EH (cell line): ENCODE results near the gene CASQ1.

Experiments used
- DNase-seq: peaks from one replicate; pipeline ENCODE4 v3.0.0-alpha.2; 2015; ENCODE audit warnings: low read depth

The CASQ1 gene

DNA sequence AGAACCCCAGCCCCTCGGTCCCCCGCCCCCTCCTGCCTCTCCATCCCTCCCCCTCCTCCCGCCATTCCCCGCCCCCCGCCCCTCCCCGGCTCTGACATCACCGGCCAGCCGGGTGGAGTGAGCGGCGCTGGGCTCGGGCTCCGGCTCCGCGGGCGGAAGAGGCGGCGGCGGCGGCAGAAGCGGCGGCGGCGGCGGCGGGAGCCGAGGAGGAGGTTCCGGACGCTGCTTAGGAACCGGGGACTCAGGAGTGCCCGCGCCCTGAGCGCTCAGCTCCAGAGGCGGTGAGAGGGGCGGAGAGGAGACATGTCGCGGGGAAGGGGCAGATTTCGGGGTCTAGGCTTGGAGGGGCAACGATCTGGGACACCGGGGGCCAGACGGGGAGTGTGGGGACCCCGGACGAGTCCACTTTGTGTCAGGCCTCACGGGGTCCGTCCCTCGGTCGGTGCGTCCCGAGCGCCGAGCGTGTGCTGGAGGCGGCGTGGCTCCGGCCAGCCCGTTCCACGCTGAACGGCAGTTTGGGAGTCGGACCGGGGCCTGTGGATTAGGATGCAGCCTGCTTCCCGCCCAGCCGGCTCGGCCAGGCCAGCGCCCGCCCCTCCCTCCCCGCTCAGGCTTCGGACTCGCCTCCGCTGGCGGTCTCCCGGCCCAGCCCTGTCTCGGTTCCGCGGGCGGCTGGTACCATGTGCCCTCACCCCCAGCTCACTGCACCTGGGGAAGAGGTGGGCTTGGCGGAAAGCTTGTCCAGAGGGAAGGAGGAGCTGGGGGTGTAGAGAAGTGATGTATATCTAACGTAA lies 15.1 kb downstream of the CASQ1 start, which contains the start of gene PEA15:
Gene PEA15, plus strand, starts transcription at position 143 of the 794 bp plus-strand sequence. CDS start 6,161 bp downstream, outside the sequence.
- peak; percentile 77 for DNase-seq

- peak; percentile 80 for DNase-seq
Observed at GRCh38 chr1:160206036-160206389, 15.6 kb downstream of the CASQ1 start.

- DNase-seq, result peak; percentile 97
Observed at GRCh38 chr1:160206421-160207117, 16.2 kb downstream of the CASQ1 start.

GRCh38 chr1:160207118-160207650 lies 16.8 kb downstream of the CASQ1 start:
- DNase-seq, result no peak

DNA sequence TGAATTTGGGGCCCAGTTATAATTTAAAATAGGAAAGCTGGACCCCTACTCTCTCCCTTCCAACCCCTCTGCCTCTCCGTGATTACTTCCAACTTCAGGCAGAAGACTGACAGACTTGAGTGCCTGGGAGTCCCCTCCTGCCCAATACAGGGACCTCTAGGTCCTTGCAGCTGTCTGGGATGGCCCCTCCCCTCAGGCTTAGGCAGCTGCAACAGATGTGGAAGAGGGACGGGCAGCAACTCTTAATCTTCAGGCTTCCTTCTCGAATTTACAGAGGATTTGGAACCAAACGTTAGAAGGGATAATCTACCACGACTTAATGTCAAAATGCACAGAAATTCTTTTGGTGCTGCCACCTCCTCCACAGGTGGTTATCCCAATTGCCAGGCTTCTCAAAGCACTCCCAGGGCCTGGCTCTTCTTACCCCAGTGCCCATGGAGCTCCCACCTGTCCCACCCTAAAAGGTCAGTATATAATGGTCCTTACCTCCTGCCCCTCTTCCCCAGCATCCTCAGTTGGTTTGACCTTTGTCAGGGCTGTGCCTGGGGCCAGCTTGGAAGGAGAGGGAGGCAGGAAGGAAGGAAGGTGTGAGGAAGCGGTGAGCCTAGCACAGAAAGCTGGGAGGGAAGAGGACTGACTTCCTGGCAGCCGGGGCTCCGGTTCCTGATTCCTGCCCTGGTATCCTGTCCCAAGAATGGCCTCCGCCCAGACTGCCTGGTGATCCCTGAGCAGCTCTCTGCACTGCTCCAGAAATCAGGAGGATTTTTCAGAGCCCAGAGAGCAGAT lies 17.6 kb downstream of the CASQ1 start:
- DNase-seq, result peak; percentile 22

- peak; percentile 34 for DNase-seq
Observed at GRCh38 chr1:160208557-160209320, 18.4 kb downstream of the CASQ1 start.

GRCh38 chr1:160209321-160210046 lies 19.1 kb downstream of the CASQ1 start:
- DNase-seq, result peak; percentile 15

DNA sequence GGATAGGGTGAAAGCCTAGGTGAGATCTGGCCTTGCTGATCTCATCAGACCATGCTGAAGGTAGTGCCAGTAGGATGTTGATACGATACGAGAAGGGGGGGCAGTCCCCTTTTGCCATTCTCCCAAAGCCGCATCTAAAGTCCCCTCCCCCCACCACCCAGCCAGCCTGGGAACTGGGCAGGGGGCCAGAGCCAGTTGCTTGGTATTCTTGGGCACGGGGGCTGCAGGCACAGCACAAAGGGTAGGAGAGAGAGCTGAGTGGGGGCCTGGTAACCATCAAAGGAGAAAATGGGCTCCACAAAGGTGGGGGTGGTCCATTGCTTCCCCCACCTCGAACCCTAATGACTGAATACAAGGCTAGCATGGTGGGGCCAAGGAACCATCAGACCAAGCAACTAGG lies 20.2 kb downstream of the CASQ1 start:
- DNase-seq, result no peak

- DNase-seq, result peak; percentile 15
Observed at GRCh38 chr1:160211046-160211790, 20.8 kb downstream of the CASQ1 start.

GRCh38 chr1:160214481-160215140 lies 24.2 kb downstream of the CASQ1 start:
- no peak for DNase-seq

GRCh38 chr1:160216301-160216700 lies 25.9 kb downstream of the CASQ1 start:
- DNase-seq, result no peak

DNA sequence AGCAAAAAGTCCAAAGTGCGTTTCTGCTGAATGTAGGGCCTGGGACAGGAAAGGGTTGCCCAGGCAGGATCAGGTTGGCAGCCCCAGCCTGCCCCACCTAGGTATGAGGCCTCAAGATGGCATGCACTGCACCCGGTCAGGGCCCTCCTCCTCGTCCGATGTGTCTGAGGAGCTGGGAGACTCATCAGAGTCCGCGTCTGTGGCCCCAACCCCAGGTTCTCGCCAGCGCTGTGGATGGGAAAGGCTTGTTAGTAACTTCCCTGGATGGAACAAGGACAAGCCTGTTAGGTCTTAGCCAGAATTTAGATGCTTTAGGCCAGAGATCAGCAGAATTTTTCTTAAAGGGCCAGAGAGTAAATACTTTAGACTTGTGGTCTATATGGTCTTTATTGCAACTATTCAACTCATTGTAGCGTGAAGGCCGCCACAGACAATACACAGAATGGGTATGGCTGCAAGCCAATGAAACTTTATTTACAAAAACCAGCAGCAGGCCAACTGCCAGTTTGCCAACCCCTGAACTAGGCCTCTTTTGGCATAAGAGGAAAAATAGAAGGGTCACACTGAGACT lies 27.2 kb downstream of the CASQ1 start:
- DNase-seq, result no peak

GRCh38 chr1:160219062-160219929 lies 28.9 kb downstream of the CASQ1 start:
- DNase-seq, result peak; percentile 87

- DNase-seq, result no peak
Observed at GRCh38 chr1:160220301-160220700, 29.9 kb downstream of the CASQ1 start.

- DNase-seq, result no peak
Observed at GRCh38 chr1:160221089-160221488, 30.7 kb downstream of the CASQ1 start.

GRCh38 chr1:160222546-160222945 lies 32.2 kb downstream of the CASQ1 start:
- DNase-seq, result no peak

DNA sequence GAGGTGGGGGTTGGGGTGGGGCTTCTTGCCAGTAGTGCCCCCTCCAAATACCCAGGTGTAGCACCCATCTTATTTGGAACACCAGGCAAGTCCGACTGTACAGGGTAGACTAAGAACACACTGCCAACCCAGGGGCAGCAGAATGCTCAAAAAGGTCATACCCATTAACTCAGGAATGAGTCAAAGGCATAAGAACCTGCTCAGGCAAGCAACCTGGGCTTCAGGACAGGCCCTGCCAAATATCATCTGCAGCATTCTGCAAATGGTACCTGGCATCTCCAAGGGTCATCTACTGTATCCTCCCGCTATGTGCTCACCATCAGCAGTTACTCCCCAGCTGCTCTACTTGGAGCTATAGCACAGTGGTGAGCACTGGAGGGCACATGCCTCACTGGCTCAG lies 34.2 kb downstream of the CASQ1 start:
- no peak for DNase-seq

DNA sequence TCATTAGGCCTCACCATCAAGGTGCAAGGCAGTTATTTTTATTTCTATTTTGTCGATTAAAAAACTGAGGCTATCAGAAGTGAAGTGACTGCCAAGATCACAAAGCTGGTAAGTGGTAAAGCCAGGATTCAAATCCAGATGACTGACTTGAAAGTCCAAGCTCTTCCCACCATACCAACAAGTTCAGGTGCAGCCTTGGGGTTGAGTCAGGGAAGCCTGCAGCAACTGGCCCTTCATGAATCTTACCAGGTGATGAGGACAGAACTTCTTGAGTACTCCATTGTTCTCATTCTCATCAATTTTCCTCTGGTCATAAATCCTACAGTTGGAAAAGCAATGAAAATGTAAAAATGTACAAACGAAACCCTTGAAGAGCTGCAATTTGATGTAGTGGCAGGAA lies 35.0 kb downstream of the CASQ1 start:
- DNase-seq, result no peak
